Stimulated activated CD8-positive, alpha-beta memory T cell treated with anti-CD3 and anti-CD28 coated beads, Interleukin-15, amount 100 ng/mL, for 1 hour (primary cell): Measurements from ENCODE around the gene ST3GAL4.
"Not testable (repeated sequence)": the region's sequence is repeated elsewhere in the genome, so short reads cannot be mapped to it uniquely, and the experiment has no call there.

Experiments
- DNase-seq: peaks from one replicate; pipeline ENCODE4 v3.0.0-alpha.2; 2020; ENCODE audit warnings: low read depth

ST3GAL4 gene

DNA sequence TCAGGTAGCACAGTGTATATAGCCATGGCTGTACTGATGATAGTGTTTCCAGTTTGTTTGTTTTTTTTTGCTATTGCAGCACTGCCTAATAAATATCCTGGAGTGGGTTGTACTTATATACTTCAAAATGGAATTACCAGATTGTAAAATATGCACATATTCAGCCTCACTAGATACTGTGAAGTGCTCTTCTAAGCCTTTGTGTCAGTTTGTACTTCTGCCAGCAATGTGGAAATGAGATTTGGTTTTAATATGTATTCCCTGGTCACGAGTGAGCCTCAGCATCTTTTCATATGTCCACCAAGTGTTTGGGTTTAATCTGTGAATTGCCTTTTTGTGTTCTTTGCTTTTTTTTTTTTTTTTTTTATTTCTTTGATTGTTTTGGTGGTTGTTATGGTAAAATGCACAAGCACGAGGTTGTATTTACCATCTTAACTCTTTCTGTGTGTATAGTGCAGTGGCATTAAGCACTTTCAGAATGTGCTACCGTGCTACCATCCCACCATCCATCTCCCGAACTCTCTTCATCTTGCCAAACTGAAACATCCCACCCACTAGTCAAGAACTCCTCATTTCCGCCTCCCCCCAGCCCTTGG, 34.9 kb downstream of the ST3GAL4 start:
- no peak for DNase-seq

DNA sequence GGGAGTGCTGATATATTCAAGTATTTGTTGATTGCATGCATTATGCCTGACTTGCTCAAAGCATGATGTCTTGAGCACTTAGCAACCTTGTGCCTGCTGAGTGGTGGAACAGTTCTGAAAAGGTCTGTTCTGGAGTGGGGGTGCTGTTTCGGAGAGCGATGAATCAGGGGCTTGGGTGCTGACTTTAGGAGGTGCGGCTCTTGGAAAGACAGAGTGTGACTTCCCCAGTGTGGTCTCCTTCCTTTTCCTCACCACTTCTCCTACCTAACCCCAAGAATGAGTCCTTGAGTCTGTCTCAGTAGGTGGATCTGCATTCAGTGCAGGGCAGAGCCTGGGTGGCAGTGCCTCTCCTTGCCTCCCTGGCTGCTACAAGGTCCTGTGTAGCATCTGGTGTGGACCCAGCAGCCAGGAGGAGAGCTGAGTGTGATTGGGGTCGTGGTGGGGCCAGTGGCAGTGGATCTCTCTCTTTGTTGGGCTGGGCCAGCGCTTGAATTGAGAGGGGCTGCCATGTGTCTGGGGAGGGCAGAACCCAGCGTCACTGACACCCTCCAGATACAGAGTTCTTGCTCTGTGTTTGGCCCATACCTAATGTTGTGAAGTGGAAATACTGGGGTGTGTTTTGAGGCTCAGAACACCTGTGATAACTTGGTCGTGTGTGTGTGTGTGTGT, 35.9 kb downstream of the ST3GAL4 start:
- DNase-seq = no peak

- DNase-seq = no peak
Observed at GRCh38 chr11:126391970-126392632, 36.6 kb downstream of the ST3GAL4 start.

DNA sequence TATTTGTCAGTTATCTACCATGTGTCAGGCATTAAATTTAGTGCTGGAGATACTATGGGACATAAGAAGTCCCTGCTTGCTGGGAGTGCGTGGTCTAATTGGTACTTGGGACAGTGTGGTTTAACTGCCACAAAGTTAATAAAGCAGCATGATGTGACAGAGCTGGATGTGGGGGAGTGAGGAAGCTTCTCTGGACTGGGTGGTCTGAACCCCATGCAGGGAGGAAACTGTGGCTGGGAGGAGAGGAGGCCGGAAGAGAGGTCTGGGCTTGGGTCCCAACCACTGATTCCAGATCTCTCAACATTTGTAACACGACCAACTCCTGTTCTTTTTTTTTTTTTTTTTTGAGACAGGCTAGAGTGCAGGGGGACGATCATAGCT, 37.1 kb downstream of the ST3GAL4 start:
- no peak for DNase-seq

DNA sequence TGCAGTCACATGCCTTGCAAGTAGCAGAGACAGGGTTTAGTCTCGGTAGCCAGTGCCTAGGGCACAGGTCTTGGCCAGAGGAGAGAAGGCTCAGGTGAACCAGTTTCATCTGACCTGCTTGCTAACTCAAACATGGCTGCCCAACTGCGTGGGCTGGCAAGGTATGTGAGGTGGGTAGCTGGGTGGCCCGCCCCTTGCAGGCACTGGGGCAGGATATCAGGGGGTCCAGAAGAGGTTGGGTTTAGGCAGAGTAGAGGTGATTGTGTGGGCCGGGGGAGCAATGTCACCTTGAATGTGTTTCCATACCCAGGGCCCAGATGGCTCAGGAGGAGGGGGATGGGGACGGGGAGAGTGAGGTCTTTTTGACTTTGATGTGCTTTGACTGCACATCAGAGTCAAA, 37.7 kb downstream of the ST3GAL4 start:
- no peak for DNase-seq

- DNase-seq = no peak
Observed at GRCh38 chr11:126394036-126394435, 38.5 kb downstream of the ST3GAL4 start.

DNA sequence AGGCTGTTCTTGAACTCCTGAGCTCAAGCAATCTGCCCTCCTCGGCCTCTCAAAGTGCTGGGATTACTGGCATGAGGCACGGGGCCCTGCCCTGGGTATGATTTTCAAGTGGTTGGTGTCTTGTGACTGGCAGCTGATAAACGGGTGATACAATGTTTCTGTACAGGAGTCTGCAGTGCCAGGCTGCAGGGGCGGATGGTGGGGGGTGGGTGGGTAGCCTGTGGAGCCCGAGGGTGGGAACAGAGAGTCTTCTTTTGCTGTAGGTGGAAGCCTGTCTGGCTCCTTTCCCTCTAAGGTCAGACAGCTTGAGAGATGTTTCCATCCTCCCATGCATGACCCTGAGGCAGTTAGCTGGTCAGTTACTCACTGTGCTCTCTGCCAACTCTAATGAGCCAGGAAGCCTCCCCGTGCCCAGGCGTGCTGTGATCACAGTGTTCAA, 39.2 kb downstream of the ST3GAL4 start:
- not testable (repeated sequence) for DNase-seq

GRCh38 chr11:126395784-126396183, 40.3 kb downstream of the ST3GAL4 start:
- DNase-seq = not testable (repeated sequence)

DNA sequence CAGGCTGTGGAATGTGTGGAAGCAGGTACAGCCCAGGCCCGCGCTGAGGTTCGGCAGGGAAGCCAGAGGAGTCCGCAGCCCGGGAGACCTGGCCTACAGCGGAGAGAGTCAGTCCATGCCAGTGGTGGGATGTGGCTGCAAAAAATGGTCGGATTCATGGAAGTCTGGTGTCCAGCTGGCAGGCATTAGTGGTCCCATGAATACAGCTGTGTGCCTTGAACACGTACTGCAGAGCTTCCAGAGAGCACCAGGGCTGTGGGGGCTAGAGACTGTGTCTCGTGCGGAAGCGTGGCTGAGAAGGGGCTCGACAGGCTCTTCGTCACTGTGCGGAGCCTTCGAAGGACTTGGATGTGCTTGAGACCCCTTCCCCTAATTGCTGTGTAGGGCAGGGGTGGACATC, 40.8 kb downstream of the ST3GAL4 start:
- DNase-seq = not testable (repeated sequence)

- DNase-seq = no peak
Observed at GRCh38 chr11:126396965-126397364, 41.5 kb downstream of the ST3GAL4 start.

- DNase-seq = no peak
Observed at GRCh38 chr11:126398296-126398695, 42.8 kb downstream of the ST3GAL4 start.

- DNase-seq = no peak
Observed at GRCh38 chr11:126398721-126399120, 43.2 kb downstream of the ST3GAL4 start.

DNA sequence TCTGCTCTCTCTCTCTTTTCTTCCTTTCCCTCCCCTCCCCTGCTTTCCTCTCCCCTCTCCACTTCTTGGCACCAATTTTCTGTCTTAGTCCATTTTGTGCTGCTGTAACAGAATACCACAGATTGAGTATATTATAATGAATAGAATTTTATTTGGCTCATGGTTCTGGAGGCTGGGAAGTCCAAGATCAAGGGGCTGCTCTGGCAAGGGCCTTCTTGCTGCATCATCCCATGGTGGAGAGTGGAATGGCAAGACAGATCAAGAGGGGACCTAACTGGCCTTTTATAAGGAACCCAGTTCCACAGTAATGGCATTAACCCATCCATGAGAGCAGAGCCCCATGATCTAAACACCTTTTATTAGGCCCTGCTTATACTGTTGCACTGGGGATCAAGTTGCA, 44.5 kb downstream of the ST3GAL4 start:
- DNase-seq = no peak

- DNase-seq = no peak
Observed at GRCh38 chr11:126400479-126400878, 45.0 kb downstream of the ST3GAL4 start.

- DNase-seq = no peak
Observed at GRCh38 chr11:126403022-126403581, 47.6 kb downstream of the ST3GAL4 start.

DNA sequence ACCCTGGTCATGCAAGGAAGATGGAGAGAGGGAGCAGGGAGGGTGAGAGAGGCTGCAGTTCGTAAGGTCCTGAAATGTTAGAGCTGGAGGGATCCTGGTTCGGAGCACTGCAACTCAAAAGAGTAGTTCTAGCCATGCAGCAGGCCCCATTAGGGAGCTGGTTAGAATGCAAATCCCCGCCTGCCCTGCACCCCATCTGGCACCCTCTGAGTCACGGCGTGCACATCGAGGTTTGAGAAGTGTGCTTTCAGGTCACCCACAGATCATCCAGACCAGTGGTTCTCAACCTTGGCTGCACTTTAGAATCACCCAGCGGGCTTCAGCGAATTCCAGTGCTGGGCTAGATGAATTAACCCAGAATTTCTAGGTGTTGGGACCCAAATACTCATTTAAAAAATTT, 48.2 kb downstream of the ST3GAL4 start:
- DNase-seq = no peak

DNA sequence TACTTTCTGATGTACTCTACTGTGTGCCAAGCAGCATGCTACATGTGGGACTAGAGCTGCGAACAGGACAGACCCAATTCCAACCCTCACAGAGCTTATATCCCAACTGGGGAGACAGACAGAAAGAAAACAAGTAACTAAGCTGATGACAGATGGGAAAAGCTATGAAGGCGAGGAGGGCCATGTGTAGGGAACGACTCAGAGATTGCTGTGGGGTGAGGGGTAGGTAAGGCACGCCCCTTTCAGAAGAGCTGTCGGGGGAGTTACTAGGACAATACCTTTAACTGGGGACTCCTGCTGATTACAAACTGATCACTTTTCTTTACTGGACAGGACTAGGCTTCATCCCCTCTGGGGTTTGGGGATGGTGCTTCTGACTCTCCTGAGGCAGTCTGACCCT, 48.9 kb downstream of the ST3GAL4 start:
- DNase-seq = no peak

GRCh38 chr11:126405374-126405773, 49.9 kb downstream of the ST3GAL4 start:
- no peak for DNase-seq

GRCh38 chr11:126405906-126406305, 50.4 kb downstream of the ST3GAL4 start:
- no peak for DNase-seq

DNA sequence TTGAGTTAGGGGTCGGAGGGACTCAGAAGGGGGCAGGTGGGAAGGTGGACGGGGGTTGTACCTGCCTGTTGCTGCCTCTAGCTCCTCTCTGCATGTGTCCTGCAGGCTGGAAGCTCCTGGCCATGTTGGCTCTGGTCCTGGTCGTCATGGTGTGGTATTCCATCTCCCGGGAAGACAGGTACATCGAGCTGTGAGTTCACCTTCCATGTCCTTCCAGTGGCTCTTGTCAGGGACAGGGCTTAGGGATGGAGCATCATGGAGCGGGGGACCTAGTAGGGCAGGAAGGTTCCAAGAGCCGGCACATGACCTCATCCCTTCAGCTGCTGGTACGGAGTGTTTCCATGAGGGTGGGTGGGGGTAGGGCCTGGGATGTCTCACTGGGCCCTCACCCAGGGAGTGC, 50.9 kb downstream of the ST3GAL4 start:
- no peak for DNase-seq

GRCh38 chr11:126407101-126407521, 51.6 kb downstream of the ST3GAL4 start:
- no peak for DNase-seq

- DNase-seq = no peak
Observed at GRCh38 chr11:126407682-126408288, 52.3 kb downstream of the ST3GAL4 start.

- DNase-seq = no peak
Observed at GRCh38 chr11:126408496-126408895, 53.0 kb downstream of the ST3GAL4 start.
